GM13976 (cell line): ENCODE results near the gene ZDHHC11B.
"Not testable (repeated sequence)": the region's sequence is repeated elsewhere in the genome, so short reads cannot be mapped to it uniquely, and the experiment has no call there.

Experiments
- DNase-seq: peaks from one replicate; pipeline ENCODE4 v3.0.0; 2012; ENCODE audit warnings: low spot score
- in situ Hi-C: fragments of 300-500 bp; cut with MboI; formaldehyde crosslinking; loops from one replicate; pipeline ENCODE4 v1.12.0; 2022; ENCODE audit warnings: low sequenced_read_pairs, mixed read lengths, inconsistent platforms; ENCODE audit not compliant: unreplicated experiment
- TF ChIP-seq, protein P1 (sequence below): IDR thresholded peaks from 2 replicates; pipeline ENCODE4 v1.5.1; 2012; ENCODE audit warnings: borderline replicate concordance, mild to moderate bottlenecking; ENCODE audit not compliant: insufficient read depth; ENCODE audit errors: extremely low read depth, missing control alignments, control extremely low read depth

Gene ZDHHC11B

DNA sequence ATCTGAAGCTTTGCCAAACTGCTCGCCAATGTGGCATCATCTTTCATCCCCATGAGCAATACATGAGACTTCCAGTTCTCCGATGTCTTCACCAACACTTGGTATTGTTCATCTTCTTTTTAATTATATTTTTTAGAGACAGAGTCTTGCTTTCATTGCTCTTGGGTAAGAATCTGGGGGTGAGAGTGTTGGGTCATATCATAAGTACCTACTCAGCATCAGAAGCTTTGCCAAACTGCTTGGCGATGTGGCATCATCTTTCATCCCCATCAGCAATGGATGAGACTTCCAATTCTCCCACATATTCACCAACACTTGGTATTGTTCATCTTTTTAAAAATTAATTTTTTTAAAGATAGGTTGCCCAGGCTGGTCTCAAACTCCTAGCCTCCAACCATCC lies 30.9 kb upstream of the ZDHHC11B start:
- TF ChIP-seq, protein P1, sequence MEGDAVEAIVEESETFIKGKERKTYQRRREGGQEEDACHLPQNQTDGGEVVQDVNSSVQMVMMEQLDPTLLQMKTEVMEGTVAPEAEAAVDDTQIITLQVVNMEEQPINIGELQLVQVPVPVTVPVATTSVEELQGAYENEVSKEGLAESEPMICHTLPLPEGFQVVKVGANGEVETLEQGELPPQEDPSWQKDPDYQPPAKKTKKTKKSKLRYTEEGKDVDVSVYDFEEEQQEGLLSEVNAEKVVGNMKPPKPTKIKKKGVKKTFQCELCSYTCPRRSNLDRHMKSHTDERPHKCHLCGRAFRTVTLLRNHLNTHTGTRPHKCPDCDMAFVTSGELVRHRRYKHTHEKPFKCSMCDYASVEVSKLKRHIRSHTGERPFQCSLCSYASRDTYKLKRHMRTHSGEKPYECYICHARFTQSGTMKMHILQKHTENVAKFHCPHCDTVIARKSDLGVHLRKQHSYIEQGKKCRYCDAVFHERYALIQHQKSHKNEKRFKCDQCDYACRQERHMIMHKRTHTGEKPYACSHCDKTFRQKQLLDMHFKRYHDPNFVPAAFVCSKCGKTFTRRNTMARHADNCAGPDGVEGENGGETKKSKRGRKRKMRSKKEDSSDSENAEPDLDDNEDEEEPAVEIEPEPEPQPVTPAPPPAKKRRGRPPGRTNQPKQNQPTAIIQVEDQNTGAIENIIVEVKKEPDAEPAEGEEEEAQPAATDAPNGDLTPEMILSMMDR: no peak
- in situ Hi-C loops: no loop called here
- no peak for DNase-seq

DNA sequence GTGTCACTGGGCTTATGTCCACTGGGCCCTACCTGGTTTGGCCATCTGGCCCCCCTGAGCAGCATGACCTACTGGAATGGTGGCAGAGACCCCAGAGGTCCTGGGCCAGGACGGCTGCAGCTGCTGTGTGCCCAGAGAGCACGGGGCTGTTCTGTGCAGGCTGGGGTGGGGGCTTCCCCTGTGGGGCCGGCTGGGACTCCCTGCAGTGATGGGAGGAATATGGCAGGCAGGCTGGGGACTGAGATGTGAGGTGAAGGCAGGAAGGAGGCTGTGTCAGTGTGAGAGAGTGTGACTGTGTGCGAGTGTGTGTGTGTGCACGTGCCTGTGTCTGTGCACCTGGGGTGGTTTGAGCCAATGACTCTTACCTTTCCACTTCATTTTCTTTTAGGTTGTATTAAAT lies 29.0 kb upstream of the ZDHHC11B start:
- in situ Hi-C loops, DNase-seq: not testable (repeated sequence)

DNA sequence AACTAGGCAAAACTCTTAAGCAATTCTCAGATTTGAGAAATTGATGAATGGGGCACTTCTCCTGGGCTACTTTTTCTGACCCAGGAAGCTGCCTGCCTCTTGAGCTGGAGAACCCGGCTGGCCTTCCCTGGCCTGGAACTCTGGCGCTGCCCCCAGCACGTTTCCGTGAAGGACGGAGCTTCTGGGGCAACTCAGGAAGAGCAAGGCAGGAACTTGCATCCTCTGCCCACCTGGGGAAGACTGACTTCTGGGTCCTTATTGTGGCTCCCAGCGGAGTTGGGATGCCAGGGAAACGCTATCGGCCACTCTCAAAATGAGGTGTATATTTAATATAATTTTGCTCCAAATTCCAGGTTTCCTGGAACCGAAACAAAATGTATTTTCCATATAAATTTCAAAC lies 26.9 kb upstream of the ZDHHC11B start:
- DNase-seq, in situ Hi-C loops: not testable (repeated sequence)

DNA sequence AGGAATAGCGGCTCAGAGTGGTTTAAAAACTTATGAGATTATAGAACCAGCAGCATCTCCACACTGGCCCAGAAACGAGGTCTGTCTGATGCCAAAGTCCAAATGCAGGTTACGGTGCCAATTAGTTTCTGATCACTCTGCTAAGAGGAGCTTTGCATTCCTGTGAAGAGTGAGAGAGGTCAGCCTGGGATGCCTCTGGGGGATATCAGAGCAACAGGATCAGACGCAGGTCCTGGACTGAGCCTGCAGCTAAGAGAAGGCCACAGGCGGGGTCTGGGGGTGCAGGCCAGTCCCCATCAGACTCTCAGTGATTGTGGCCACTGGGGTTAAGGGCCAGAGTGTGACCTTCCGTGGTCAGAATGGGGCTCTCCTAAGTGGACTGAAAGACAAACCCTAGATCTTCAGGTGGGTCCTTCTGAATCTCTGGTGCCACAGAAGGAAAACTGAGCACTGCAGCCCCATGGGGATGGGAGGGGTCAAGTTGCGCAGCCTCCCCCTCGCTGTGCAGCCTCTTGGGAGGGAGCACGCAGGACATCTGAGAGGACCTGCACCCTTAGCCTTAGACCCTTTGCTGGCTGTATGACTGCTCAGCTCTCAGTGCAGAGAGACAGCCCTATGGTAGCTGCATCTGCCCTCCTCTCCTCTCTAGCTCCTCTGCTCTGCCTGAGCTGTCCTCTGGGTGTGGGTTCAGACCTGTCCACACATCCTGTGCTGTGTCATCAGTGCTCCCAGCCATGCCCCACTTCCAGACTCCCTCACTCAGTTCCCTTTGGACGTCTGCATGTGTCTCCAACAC lies 23.4 kb upstream of the ZDHHC11B start:
- in situ Hi-C loops, DNase-seq: not testable (repeated sequence)

DNA sequence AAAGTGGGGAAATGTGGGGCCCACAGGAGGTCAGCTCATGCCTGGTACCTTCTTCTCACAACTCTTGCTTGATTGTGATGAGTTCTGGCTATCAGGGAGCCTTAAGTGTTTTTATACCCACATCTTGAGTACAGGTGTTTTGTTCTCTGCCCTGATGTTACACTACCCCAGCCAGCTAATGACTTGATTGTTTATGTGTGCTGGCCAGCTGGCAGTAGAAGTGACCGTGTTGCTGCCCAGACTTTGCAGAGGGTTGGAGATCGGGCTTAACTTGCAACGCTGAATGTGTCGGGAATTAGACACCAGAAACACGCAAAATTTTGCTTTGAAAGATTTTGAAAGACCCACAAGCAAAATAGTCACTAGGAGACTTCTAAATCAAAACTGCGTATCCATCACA lies 16.9 kb upstream of the ZDHHC11B start:
- no peak for DNase-seq
- TF ChIP-seq, protein P1: no peak
- in situ Hi-C loops: no loop called here

DNA sequence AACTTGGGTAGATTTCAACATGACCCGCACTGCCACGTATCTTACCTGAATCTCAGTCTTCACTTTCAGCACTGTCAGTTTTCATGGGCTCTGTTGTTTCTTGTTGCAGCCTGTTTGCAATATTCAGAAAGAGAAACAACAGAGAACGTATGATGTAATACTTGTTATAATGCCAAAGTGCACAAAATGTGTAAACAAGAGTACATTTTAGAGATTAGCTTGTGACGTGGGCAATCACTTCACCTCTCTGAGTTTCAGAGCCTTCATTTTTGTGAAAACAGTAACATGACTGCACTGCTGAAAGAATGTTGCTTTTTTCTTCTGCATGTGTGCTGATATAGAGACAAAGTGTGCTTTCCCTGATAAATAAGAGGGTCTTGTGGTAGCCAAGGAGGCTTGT lies 16.5 kb upstream of the ZDHHC11B start:
- DNase-seq, in situ Hi-C loops: not testable (repeated sequence)

DNA sequence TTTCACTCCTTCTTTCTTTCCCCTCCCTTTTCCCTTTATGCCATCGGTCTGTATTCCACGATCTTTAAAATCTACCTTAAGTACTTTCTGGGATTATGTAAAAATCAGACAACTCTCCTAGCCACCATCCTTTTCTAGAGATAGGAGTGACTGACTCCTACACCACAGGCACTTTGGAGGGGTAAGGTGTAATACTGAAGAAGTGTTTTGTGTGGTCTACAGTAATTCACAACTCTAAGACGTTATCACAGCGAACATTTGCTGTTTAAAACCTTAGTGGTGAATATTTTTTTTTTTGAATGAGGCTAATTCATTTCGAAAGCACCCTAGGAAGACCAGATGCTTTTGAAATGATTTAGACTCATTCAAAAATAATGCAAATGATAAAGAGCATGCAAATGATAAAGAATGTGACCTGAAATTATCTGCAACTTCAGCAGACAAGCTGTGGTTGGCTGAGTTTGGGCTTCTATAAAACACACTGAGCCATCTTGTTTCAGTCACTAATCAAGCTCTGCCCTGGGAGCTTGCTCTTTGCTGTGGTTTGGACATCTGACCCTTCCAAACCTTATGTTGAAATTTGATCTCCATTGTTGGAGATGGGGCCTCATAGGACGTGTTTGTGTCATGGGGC lies 14.1 kb upstream of the ZDHHC11B start:
- DNase-seq, in situ Hi-C loops: not testable (repeated sequence)

DNA sequence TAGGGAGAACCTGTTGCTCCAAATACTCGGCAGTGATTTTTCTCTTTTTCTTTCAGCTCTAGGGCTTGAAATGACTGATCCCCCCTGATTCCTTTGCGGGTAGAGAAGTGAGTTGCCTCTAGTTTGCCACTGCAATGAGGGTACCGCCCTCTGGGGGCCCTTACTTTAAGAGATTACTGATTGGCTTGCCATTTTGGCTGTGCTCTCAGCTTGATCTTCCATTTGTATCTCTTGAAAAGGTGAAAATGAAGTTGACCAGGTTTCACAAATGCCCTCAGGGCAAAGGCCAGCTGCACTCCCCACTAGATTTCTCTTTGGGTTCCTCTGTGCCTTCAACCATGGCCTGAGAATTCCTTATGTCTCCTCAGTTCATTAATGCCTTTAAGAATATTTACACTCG lies 13.5 kb upstream of the ZDHHC11B start:
- DNase-seq, in situ Hi-C loops: not testable (repeated sequence)

DNA sequence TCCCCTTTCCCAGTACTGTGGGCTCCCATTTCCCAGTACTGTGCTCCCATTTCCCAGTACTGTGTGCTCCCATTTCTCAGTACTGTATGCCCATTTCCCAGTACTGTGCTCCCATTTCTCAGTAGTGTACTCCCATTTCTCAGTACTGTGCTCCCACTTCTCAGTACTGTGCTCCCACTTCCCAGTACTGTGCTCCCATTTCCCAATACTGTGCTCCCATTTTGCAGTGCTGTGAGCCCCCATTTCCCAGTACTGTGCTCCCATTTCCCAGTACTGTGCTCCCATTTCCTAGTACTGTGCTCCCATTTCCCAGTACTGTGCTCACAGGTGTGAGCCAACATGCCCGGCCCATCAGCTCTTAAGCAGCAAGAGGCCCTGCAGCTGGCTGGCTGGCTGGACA lies 11.3 kb upstream of the ZDHHC11B start:
- in situ Hi-C loops, DNase-seq: not testable (repeated sequence)

DNA sequence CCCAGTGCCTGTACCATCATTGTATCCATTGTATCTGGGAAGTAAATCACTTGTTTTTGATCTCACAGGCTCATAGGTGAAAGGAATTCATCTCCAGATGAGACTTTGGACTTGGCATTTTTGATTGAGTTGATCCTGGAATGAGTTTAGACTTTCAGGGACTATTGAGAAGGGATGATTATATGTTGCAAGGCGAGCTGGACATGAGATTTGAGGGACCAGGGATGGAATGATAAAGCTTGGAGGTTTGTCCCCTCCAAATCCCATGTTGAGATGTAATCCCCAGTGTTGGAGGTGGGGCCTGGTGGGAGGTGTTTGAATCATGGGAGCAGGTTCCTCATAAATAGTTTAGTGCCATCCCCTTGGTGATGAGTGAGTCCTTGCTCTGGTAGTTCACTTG lies 10.4 kb upstream of the ZDHHC11B start:
- in situ Hi-C loops: not testable (repeated sequence)

DNA sequence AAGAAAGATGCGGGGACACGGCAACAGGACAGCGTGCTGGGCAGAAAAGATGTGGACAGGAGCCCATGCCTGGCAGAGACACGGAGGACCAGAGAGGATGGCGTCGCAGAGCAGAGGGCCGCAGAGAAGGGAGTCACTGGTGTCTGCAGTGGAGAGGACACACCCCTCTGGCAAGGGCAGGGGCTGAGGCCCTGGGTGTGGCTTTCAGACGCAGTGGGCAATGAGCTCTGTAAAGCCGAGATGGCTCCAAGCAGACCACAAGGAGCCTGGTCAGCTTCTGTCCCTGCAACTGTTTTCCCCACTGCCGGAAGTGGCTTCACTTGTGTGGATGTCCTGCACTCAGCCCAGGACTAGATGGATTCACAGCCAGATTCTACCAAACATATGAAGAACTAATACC lies 4.2 kb upstream of the ZDHHC11B start:
- in situ Hi-C loops, DNase-seq: not testable (repeated sequence)

More for the DNA sequence above, 10.4 kb upstream of the ZDHHC11B start:
- not testable (repeated sequence) for DNase-seq

DNA sequence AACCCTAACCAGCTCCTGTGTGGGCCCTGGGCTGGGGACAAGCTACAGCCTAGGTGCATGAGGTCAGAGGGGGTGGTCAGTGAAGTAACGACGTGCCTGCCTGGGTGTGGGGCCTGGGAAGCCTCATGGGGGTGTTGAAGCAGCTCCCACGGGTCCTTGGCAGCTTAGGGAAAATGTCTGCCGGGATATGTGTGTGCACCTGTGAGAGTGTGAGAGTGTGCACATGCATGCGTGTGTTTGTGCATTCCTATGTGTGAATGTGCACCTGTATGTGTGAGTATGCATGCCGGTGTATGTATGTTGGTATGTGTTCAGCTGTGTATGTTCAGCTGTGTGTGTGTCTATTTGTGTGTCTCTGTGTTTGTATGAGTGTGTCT lies 3.3 kb upstream of the ZDHHC11B start:
- DNase-seq, in situ Hi-C loops: not testable (repeated sequence)

DNA sequence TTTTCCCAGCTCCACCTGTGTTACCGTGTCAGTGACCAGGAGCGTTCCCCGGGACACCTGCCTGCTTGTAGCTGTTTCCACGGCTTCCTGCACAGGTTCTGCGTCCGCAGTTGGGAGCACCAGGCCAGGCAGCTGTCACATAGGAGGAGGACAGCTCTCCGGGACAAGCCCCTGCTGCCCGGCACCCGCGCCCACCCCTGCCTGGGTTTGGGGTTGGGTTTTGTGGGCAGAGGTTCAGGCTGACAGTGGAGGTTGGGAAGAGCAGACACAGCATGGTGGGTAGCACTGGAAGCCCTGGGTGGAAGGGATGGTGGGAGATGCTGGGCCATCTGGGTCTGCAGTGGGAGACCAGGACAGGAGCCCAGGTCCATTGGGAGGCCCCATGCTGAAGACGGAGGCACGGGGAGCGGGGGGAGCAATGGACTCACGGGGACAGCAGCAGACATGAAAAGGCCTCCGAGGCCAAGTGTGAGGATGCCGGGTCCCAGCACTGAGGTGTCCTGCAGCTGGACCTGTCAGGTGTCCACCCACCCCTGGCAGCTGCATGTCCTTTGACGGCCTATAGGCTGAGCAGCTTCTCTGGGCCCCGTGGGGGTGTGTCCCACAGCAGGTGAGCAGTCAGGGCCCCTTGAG lies 2.8 kb upstream of the ZDHHC11B start:
- in situ Hi-C loops, DNase-seq: not testable (repeated sequence)

DNA sequence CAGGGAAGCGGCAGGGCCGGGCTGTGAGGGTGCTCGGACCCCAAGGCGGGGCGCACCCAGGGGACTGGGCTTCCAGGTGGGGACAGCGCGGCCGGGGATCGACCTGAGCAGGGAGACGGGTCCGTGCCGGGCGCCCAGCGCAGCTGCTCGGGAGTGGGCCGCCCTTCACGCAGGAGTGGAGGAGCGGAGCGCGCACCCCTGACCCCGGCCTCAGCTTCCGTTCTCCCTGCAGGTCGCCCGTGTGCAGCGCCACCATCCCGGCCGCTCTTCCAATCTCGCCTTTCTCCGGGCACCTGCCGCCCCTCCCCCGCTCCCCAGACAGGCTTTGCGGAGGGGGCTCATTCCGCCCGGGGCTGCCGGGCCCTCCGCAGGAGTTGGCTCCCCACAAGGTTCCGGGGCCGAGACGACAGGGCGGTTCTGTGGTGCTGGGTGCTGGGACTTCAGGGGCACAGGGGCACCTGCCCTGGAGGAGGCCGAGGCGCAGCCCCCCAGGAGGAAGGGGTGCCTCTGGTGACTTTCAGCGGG lies 714 bp upstream of the ZDHHC11B start:
- in situ Hi-C loops: not testable (repeated sequence)
- DNase-seq: peak; percentile 7

DNA sequence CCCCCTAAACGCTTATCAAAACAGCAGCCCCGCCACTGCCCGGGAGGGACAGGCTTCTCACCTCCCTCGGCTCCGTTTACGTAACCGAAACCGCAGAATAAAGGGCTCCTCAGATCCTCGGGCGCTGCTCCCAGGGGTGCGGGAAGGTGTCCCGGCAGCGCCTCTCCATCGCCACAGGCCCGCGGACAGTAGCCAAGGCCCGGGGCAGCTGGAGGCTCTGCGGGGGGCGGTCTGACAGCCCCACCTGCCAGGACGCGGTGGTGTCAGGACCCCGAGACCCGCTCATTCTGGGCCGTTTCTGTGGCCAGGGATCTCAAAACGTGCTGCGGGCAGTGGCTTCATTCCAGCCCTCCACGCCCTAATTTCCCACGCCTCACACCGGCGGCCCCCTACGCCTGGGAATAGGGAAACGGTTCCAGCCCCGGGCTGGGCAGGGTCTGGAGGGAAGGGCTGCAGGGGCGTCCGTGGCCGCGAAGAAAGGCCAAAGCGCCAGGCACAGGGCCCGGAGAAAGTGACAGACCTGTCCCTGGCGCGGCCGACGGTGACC lies 575 bp downstream of the ZDHHC11B start:
- DNase-seq: peak; percentile 33
- in situ Hi-C loops: not testable (repeated sequence)
